Effector CD8-positive, alpha-beta T cell (primary cell): ENCODE results near the gene GGACT.

Experiments used
- DNase-seq: peaks from one replicate; lab custom pipeline; 2025; lab: John Stamatoyannopoulos, UW

Gene GGACT

GRCh38 chr13:100547791-100548201, 40.8 kb downstream of the GGACT start:
- DNase-seq: no peak

- no peak for DNase-seq
These were observed 41.7 kb downstream of the GGACT start for GRCh38 chr13:100546713-100547405.

- no peak for DNase-seq
These were observed 42.9 kb downstream of the GGACT start for GRCh38 chr13:100545684-100546061.

GRCh38 chr13:100544866-100545683, 43.5 kb downstream of the GGACT start:
- DNase-seq: no peak

GRCh38 chr13:100543872-100544602, 44.6 kb downstream of the GGACT start:
- no peak for DNase-seq

GRCh38 chr13:100542826-100543156, 45.8 kb downstream of the GGACT start:
- DNase-seq: no peak

GRCh38 chr13:100541897-100542825, 46.4 kb downstream of the GGACT start:
- DNase-seq: no peak

- DNase-seq: no peak
These were observed 48.0 kb downstream of the GGACT start for GRCh38 chr13:100540621-100541020.

- DNase-seq: no peak
These were observed 50.6 kb downstream of the GGACT start for GRCh38 chr13:100537951-100538462.

- no peak for DNase-seq
These were observed 51.1 kb downstream of the GGACT start for GRCh38 chr13:100537486-100537885.

GRCh38 chr13:100536643-100537180, 51.9 kb downstream of the GGACT start:
- no peak for DNase-seq

GRCh38 chr13:100535426-100536135, 53.0 kb downstream of the GGACT start:
- no peak for DNase-seq

GRCh38 chr13:100534911-100535310, 53.7 kb downstream of the GGACT start:
- DNase-seq: no peak

GRCh38 chr13:100534147-100534843, 54.3 kb downstream of the GGACT start:
- no peak for DNase-seq

GRCh38 chr13:100533588-100534041, 55.0 kb downstream of the GGACT start:
- no peak for DNase-seq

- no peak for DNase-seq
These were observed 55.7 kb downstream of the GGACT start for GRCh38 chr13:100532836-100533435.

GRCh38 chr13:100532090-100532766, 56.4 kb downstream of the GGACT start:
- DNase-seq: no peak

- DNase-seq: no peak
These were observed 57.8 kb downstream of the GGACT start for GRCh38 chr13:100530671-100531213.
